HCT116 (cell line): ENCODE data around the gene ZNF330. TPM values are rescaled to one million over a fixed set of nuclear protein-coding genes. Genes with fewer than 3 reads are reported as not detected.
A peak's percentile ranks its signal among the peaks of the same experiment; 100 is the strongest.

Experiments
- ATAC-seq: fragments of 200-7000 bp; cut with Tn5 transposase; 2 replicates; pipeline ENCODE4 v1.9.1; 2020; ENCODE audit warnings: mild to moderate bottlenecking, moderate library complexity
- BruUV-seq: library from RNA; stranded (reverse); fragments of 400-500 nt; replicated peaks from 2 replicates; lab custom pipeline; 2021; lab: Mats Ljungman, UMichigan
- CTCF ChIA-PET: fragments of 300-600 bp; sonication (Branson Sonifier 250); formaldehyde crosslinking; loops from one replicate; lab custom pipeline; 2021; ENCODE audit warnings: antibody characterized with exemption; lab: Charles Lee
- POLR2A ChIA-PET: fragments of 300-600, 350-600 bp; sonication (Branson Sonifier 250); formaldehyde crosslinking; loops from one replicate; lab custom pipeline; 2021; ENCODE audit warnings: antibody characterized with exemption; lab: Charles Lee
- RAD21 ChIA-PET, 2 experiments: fragments of 300-600 bp; sonication (Branson Sonifier 250); formaldehyde crosslinking; loops; one replicate each; lab custom pipeline; 2023; ENCODE audit warnings: low total read pairs in 2 of 2; ENCODE audit not compliant: uncharacterized antibody in 2 of 2, unreplicated experiment in 2 of 2, low non-redundant PET in 1 of 2; lab: Charles Lee
- DNase-seq: peaks from one replicate; pipeline ENCODE4 v3.0.0-alpha.2; 2010; ENCODE audit warnings: low read depth, low spot score
- H2AFZ ChIP-seq: fragments of 200-600 bp; shearing (Covaris generic), sonication (generic); 2 replicates; pipeline ENCODE4 v1.6.1; 2017; ENCODE audit warnings: low read depth, mixed run types, mixed read lengths, antibody characterized with exemption, low read length; ENCODE audit not compliant: poor library complexity, severe bottlenecking
- H3K27ac ChIP-seq: 2 replicates; pipeline ENCODE4 v1.5.1; 2012; ENCODE audit warnings: low read depth, low read length
- H3K27me3 ChIP-seq: fragments of 200-600 bp; sonication (generic); 2 replicates; pipeline ENCODE4 v1.6.1; 2016; ENCODE audit warnings: mixed run types, low read length, mixed read lengths; ENCODE audit not compliant: insufficient read depth
- H3K36me3 ChIP-seq, 2 experiments: fragments of 200-500 bp in 1 of 2; fragments of 200-600 bp in 1 of 2; sonication (Bioruptor generic) in 1 of 2; sonication (generic) in 1 of 2; 2 replicates each; pipeline versions ENCODE4 v1.5.1 to v1.6.1; 2014 to 2016; ENCODE audit warnings: low read length in 2 of 2, inconsistent platforms in 1 of 2, mixed read lengths in 1 of 2, mixed run types in 1 of 2; ENCODE audit not compliant: insufficient read depth in 2 of 2, control insufficient read depth in 1 of 2
- H3K4me1 ChIP-seq, 2 experiments: fragments of 200-600 bp in 1 of 2; sonication (generic) in 1 of 2; 2 replicates each; pipeline versions ENCODE4 v1.5.1 to v1.6.1; 2012 to 2017; ENCODE audit warnings: low read length in 2 of 2, inconsistent platforms in 1 of 2, mild to moderate bottlenecking in 1 of 2, mixed read lengths in 1 of 2, mixed run types in 1 of 2, moderate library complexity in 1 of 2; ENCODE audit not compliant: insufficient read depth in 2 of 2, control insufficient read depth in 1 of 2
- H3K4me2 ChIP-seq: fragments of 200-600 bp; sonication (generic); 2 replicates; pipeline ENCODE4 v1.6.1; 2017; ENCODE audit warnings: mixed run types, low read length, mixed read lengths
- H3K4me3 ChIP-seq, 2 experiments: fragments of 200-600 bp in 1 of 2; sonication (generic) in 1 of 2; replicated peaks in 1 of 2; 2 replicates each; pipeline ENCODE4 v1.5.1; 2011 to 2016; ENCODE audit warnings: low read length in 2 of 2, control low read depth in 1 of 2, low read depth in 1 of 2, mild to moderate bottlenecking in 1 of 2, mixed read lengths in 1 of 2, mixed run types in 1 of 2
- H3K79me2 ChIP-seq: fragments of 200-600 bp; sonication (generic); 2 replicates; pipeline ENCODE4 v1.6.1; 2017; ENCODE audit warnings: mild to moderate bottlenecking, mixed run types, low read length, moderate library complexity, mixed read lengths; ENCODE audit not compliant: insufficient read depth
- H3K9ac ChIP-seq: fragments of 200-600 bp; sonication (generic); 2 replicates; pipeline ENCODE4 v1.6.1; 2016; ENCODE audit warnings: low read length, mixed read lengths
- H3K9me2 ChIP-seq: fragments of 200-600 bp; sonication (generic), shearing (Covaris generic); 2 replicates; pipeline ENCODE4 v1.6.1; 2017; ENCODE audit warnings: mixed run types, mild to moderate bottlenecking, moderate library complexity; ENCODE audit not compliant: insufficient read depth
- H3K9me3 ChIP-seq, 2 experiments: fragments of 200-500 bp in 1 of 2; fragments of 200-600 bp in 1 of 2; sonication (Bioruptor generic) in 1 of 2; sonication (generic) in 1 of 2; 2 replicates each; pipeline ENCODE4 v1.6.1; 2014 to 2017; ENCODE audit warnings: low read length in 2 of 2, mixed read lengths in 2 of 2, inconsistent platforms in 1 of 2, low read depth in 1 of 2, mild to moderate bottlenecking in 1 of 2, mixed run types in 1 of 2, moderate library complexity in 1 of 2; ENCODE audit not compliant: control insufficient read depth in 1 of 2, insufficient read depth in 1 of 2
- H4K20me1 ChIP-seq: fragments of 200-600 bp; sonication (generic), shearing (Covaris generic); 2 replicates; pipeline ENCODE4 v1.6.1; 2017; ENCODE audit warnings: mixed run types, mild to moderate bottlenecking, moderate library complexity; ENCODE audit not compliant: insufficient read depth
- ATF3 ChIP-seq: IDR thresholded peaks from 2 replicates; pipeline ENCODE4 v1.6.1; 2012
- EGR1 ChIP-seq: IDR thresholded peaks from 2 replicates; pipeline ENCODE4 v1.6.1; 2012; ENCODE audit warnings: low read depth
- FOSL1 ChIP-seq: IDR thresholded peaks from 2 replicates; pipeline ENCODE4 v1.6.1; 2012; ENCODE audit warnings: low read depth
- JUND ChIP-seq: IDR thresholded peaks from 2 replicates; pipeline ENCODE4 v1.6.1; 2012
- MAX ChIP-seq: IDR thresholded peaks from 2 replicates; pipeline ENCODE4 v1.6.1; 2012
- POLR2AphosphoS5 ChIP-seq: IDR thresholded peaks from 2 replicates; pipeline ENCODE4 v1.6.1; 2011; ENCODE audit warnings: mild to moderate bottlenecking, low read depth, low read length, moderate library complexity
- RAD21 ChIP-seq: IDR thresholded peaks from 2 replicates; pipeline ENCODE4 v1.6.1; 2012; ENCODE audit warnings: low read depth, mild to moderate bottlenecking
- SIN3A ChIP-seq: IDR thresholded peaks from 2 replicates; pipeline ENCODE4 v1.6.1; 2012; ENCODE audit warnings: low read depth
- SP1 ChIP-seq: IDR thresholded peaks from 2 replicates; pipeline ENCODE4 v1.6.1; 2012; ENCODE audit warnings: low read depth
- SRF ChIP-seq: IDR thresholded peaks from 2 replicates; pipeline ENCODE4 v1.6.1; 2012; ENCODE audit warnings: low read depth
- TCF7L2 ChIP-seq: IDR thresholded peaks from 2 replicates; pipeline ENCODE4 v1.7.0; 2011; ENCODE audit warnings: borderline replicate concordance, inconsistent platforms; ENCODE audit not compliant: insufficient read depth, insufficient read length; ENCODE audit errors: extremely low read depth
- ZBTB33 ChIP-seq: IDR thresholded peaks from 2 replicates; pipeline ENCODE4 v1.6.1; 2011; ENCODE audit warnings: mild to moderate bottlenecking, low read length, moderate library complexity; ENCODE audit not compliant: insufficient replicate concordance; ENCODE audit errors: extremely low read depth
- ZNF274 ChIP-seq: fragments of 200-500 bp; sonication (Bioruptor generic); IDR thresholded peaks from 2 replicates; pipeline ENCODE4 v1.6.1; 2014; ENCODE audit warnings: mild to moderate bottlenecking, low read depth, low read length, inconsistent platforms
- intact Hi-C: fragments of 100-400 bp; cut with micrococcal nuclease; formaldehyde crosslinking; loops from 2 replicates; pipeline ENCODE4 v1.10.0; 2022
- total RNA-seq: library from RNA; stranded (reverse); gene quantifications from one replicate; pipeline ENCODE4 v1.2.1, GENCODE V29; 2021; ENCODE audit not compliant: unreplicated experiment

Gene ZNF330
- total RNA-seq, 1 experiment from 2014 or later = 49.1 TPM

- TF ChIP-seq SIN3A (no peak), SRF (no peak), ATF3 (no peak), JUND (no peak), FOSL1 (no peak)
Measured at GRCh38 chr4:141255016-141255415, 34.3 kb downstream of the ZNF330 start (continued).

- no peak for TF ChIP-seq MAX
- TF ChIP-seq RAD21 = peak; percentile 15; the same call in 1 of the 2 replicates
- TF ChIP-seq TCF7L2 = no peak
- Histone ChIP-seq H3K4me1 (no peaks in the 10 kb centered on the region), H3K27ac (no peak overlapping the region), H3K36me3 (no peaks in the 10 kb centered on the region), H3K79me2 (no peaks in the 10 kb centered on the region), H4K20me1 (no peaks in the 10 kb centered on the region), H3K4me3 (no peak overlapping the region), H3K9me3 (no peaks in the 10 kb centered on the region), H3K4me2 (no peak overlapping the region), H3K27me3 (no peaks in the 10 kb centered on the region), H2AFZ (no peak overlapping the region), H3K9ac (no peak overlapping the region), H3K9me2 (no peaks in the 10 kb centered on the region)
- ChIA-PET POLR2A (no interaction called here), RAD21 (no interaction called here), CTCF (no interaction called here)
- intact Hi-C loops = no loop called here
- BruUV-seq = no TSS peak
- DNase-seq (no peak), ATAC-seq (no peak)
Measured at GRCh38 chr4:141258558-141258957, 37.9 kb downstream of the ZNF330 start.

- no peaks in the 10 kb centered on the region for H4K20me1 ChIP-seq
- H3K79me2 ChIP-seq = no peaks in the 10 kb centered on the region
- H3K4me2 ChIP-seq = no peak overlapping the region
- no peaks in the 10 kb centered on the region for H3K36me3 ChIP-seq
- no peak overlapping the region for H3K9ac ChIP-seq
- H3K9me3 ChIP-seq = no peaks in the 10 kb centered on the region
- POLR2A ChIA-PET = no interaction called here
- intact Hi-C loops = no loop called here
- ATAC-seq (no peak), DNase-seq (no peak)
- no peaks in the 10 kb centered on the region for H3K4me1 ChIP-seq
- no peak overlapping the region for H2AFZ ChIP-seq
- RAD21 ChIA-PET = no interaction called here
- no peak for TF ChIP-seq EGR1
- TF ChIP-seq SP1 = no peak
- TF ChIP-seq MAX = no peak
- TF ChIP-seq ZNF274 = no peak
- no peak for TF ChIP-seq ZBTB33
- no peak for TF ChIP-seq POLR2AphosphoS5
- BruUV-seq = no TSS peak
- CTCF ChIA-PET = no interaction called here
- H3K27me3 ChIP-seq = no peaks in the 10 kb centered on the region
- H3K9me2 ChIP-seq = no peaks in the 10 kb centered on the region
- no peak overlapping the region for H3K4me3 ChIP-seq
- no peak overlapping the region for H3K27ac ChIP-seq
Measured at GRCh38 chr4:141275834-141276233, 55.1 kb downstream of the ZNF330 start.
